GM12878 (cell line): ENCODE measurements around the gene ZNF444. TPM values are rescaled to one million over a fixed set of nuclear protein-coding genes. Genes with fewer than 3 reads are reported as not detected.

Experiments
- ATAC-seq: fragments of 200-7000 bp; cut with Tn5 transposase; 3 replicates; pipeline ENCODE4 v1.9.1; 2020; ENCODE audit warnings: mild to moderate bottlenecking, moderate library complexity
- BruUV-seq: library from RNA; stranded (reverse); fragments of 400-500 nt; replicated peaks from 2 replicates; lab custom pipeline; 2021; lab: Mats Ljungman, UMichigan
- CTCF ChIA-PET: fragments of 300-600 bp; sonication (Branson Sonifier 250); formaldehyde crosslinking; extraction: SDS; loops from one replicate; lab custom pipeline; 2021; ENCODE audit warnings: inconsistent platforms; lab: Yijun Ruan, JAX
- POLR2A ChIA-PET: fragments of 350-600 bp; formaldehyde crosslinking; extraction: SDS; loops from one replicate; lab custom pipeline; 2021; ENCODE audit warnings: inconsistent platforms; lab: Charles Lee
- RAD21 ChIA-PET: fragments of 300-600 bp; sonication (Branson Sonifier 250); formaldehyde crosslinking; loops from one replicate; lab custom pipeline; 2023; ENCODE audit warnings: antibody characterized with exemption; ENCODE audit not compliant: unreplicated experiment; lab: Charles Lee
- SMC1A ChIA-PET: fragments of 300-600 bp; sonication (Branson Sonifier 250); formaldehyde crosslinking; loops from one replicate; lab custom pipeline; 2023; ENCODE audit not compliant: unreplicated experiment, uncharacterized antibody; lab: Charles Lee
- DNase-seq: peaks from one replicate; pipeline ENCODE4 v3.0.0-alpha.2; 2011; ENCODE audit warnings: low read depth, low spot score
- FAIRE-seq: peaks from 3 replicates; lab custom pipeline; 2011; peaks lifted over from hg19 to GRCh38; lab: Jason Lieb, UNC
- H2AFZ ChIP-seq: 2 replicates; pipeline ENCODE4 v1.6.0; 2011; ENCODE audit warnings: low read depth, low read length, control low read depth; ENCODE audit not compliant: control insufficient read depth
- H3K27ac ChIP-seq: 2 replicates; pipeline ENCODE4 v1.5.1; 2011; ENCODE audit warnings: control low read depth; ENCODE audit not compliant: control insufficient read depth, insufficient read depth
- H3K27me3 ChIP-seq, 2 experiments: replicated peaks in 1 of 2; 2 replicates each; pipeline versions ENCODE4 v1.6.0 to v1.6.1; 2011; ENCODE audit warnings: low read length in 1 of 2; ENCODE audit not compliant: control insufficient read depth in 2 of 2, insufficient read depth in 2 of 2
- H3K36me3 ChIP-seq, 2 experiments: 2 replicates each; pipeline ENCODE4 v1.5.1; 2011; ENCODE audit warnings: low read length in 1 of 2; ENCODE audit not compliant: control insufficient read depth in 2 of 2, insufficient read depth in 2 of 2
- H3K4me1 ChIP-seq: 2 replicates; pipeline ENCODE4 v1.6.1; 2011; ENCODE audit warnings: mild to moderate bottlenecking, low read length, moderate library complexity, mixed read lengths; ENCODE audit not compliant: control insufficient read depth, insufficient read depth
- H3K4me2 ChIP-seq: 2 replicates; pipeline ENCODE4 v1.6.0; 2011; ENCODE audit warnings: control low read depth; ENCODE audit not compliant: control insufficient read depth, insufficient read depth
- H3K4me3 ChIP-seq: fragments of 200-600 bp; sonication (generic); 2 replicates; pipeline ENCODE4 v1.5.1; 2016
- H3K79me2 ChIP-seq: 2 replicates; pipeline ENCODE4 v1.6.0; 2011; ENCODE audit warnings: low read length; ENCODE audit not compliant: control insufficient read depth, insufficient read depth
- H3K9ac ChIP-seq: 2 replicates; pipeline ENCODE4 v1.8.0; 2011; ENCODE audit warnings: low read length, control low read depth, mixed read lengths; ENCODE audit not compliant: control insufficient read depth, insufficient read depth
- H3K9me3 ChIP-seq: replicated peaks from 3 replicates; pipeline ENCODE4 v1.5.1; 2011; ENCODE audit warnings: mild to moderate bottlenecking, low read length; ENCODE audit not compliant: control insufficient read depth, insufficient read depth
- H4K20me1 ChIP-seq: 2 replicates; pipeline ENCODE4 v1.6.0; 2011; ENCODE audit not compliant: control insufficient read depth, insufficient read depth
- BACH1 ChIP-seq: fragments of 450-650 bp; IDR thresholded peaks from 2 replicates; pipeline ENCODE4 v1.6.1; 2017; ENCODE audit warnings: mild to moderate bottlenecking, borderline replicate concordance
- E2F4 ChIP-seq: IDR thresholded peaks from 2 replicates; pipeline ENCODE4 v1.6.1; 2012; ENCODE audit warnings: low read depth, low read length, improper control_type of control experiment
- GABPA ChIP-seq: IDR thresholded peaks from 2 replicates; pipeline ENCODE4 v1.6.1; 2014; ENCODE audit warnings: antibody characterized with exemption, low read depth, mild to moderate bottlenecking, inconsistent platforms
- IRF3 ChIP-seq: fragments of 450-650 bp; IDR thresholded peaks from 2 replicates; pipeline ENCODE4 v1.6.1; 2014; ENCODE audit warnings: mild to moderate bottlenecking
- JUND ChIP-seq: IDR thresholded peaks from 2 replicates; pipeline ENCODE4 v1.6.1; 2012; ENCODE audit warnings: low read depth, mild to moderate bottlenecking, low read length, improper control_type of control experiment, moderate library complexity
- LARP7 ChIP-seq: fragments of 450-650 bp; IDR thresholded peaks from 2 replicates; pipeline ENCODE4 v1.6.1; 2017; ENCODE audit warnings: mild to moderate bottlenecking
- PAX8 ChIP-seq: fragments of 450-650 bp; IDR thresholded peaks from 2 replicates; pipeline ENCODE4 v1.6.1; 2017; ENCODE audit warnings: mild to moderate bottlenecking, moderate library complexity
- SMC3 ChIP-seq: IDR thresholded peaks from 2 replicates; pipeline ENCODE4 v1.6.1; 2011; ENCODE audit warnings: low read length, improper control_type of control experiment, borderline replicate concordance
- TAF1 ChIP-seq: IDR thresholded peaks from 2 replicates; pipeline ENCODE4 v1.6.1; 2011; ENCODE audit warnings: mild to moderate bottlenecking, low read depth, low read length, borderline replicate concordance
- ZBTB4 ChIP-seq: fragments of 450-650 bp; formaldehyde crosslinking; IDR thresholded peaks from 2 replicates; pipeline ENCODE4 v1.4.0; 2022; ENCODE audit warnings: mild to moderate bottlenecking, moderate library complexity
- ZZZ3 ChIP-seq: IDR thresholded peaks from 2 replicates; pipeline ENCODE4 v1.6.1; 2011; ENCODE audit warnings: low read depth; ENCODE audit not compliant: control insufficient read depth, insufficient read length
- WGBS: methylation state at CpG from one replicate; pipeline ENCODE4 v1.1.6; 2016; ENCODE audit warnings: low lambda C conversion rate; ENCODE audit not compliant: insufficient replicate concordance, insufficient coverage; ENCODE audit errors: missing lambda C conversion rate; 5-methylcytosine and 5-hydroxymethylcytosine counted together
- in situ Hi-C: fragments of 300-500 bp; cut with MboI; formaldehyde crosslinking; loops from 9 replicates; pipeline ENCODE4 v1.14.3; 2018; ENCODE audit warnings: mixed read lengths
- intact Hi-C: fragments of 100-400 bp; cut with micrococcal nuclease; formaldehyde crosslinking; loops from one replicate; pipeline ENCODE4 v1.14.2; 2022; ENCODE audit not compliant: unreplicated experiment
- polyA plus RNA-seq, 11 experiments: library from polyadenylated mRNA; depleted of rRNA in 4 of 11; unstranded in 6 of 11; stranded (reverse) in 5 of 11; fragments of >200 nt; fragmentation: Nextera tagmentation in 4 of 11; fragmentation: Illumina TruSeq in 1 of 11; extraction: Ambion mirVana in 4 of 11; extraction: Trizol in 1 of 11; gene quantifications; 1 replicate in 1 of 11; 2 replicates in 10 of 11; pipeline versions ENCODE4 v1.2.1 to v1.2.3, GENCODE V29; 2011 to 2016; ENCODE audit warnings: inconsistent platforms in 2 of 11, missing spikeins in 2 of 11, low read depth in 1 of 11
- total RNA-seq, 4 experiments: library from RNA; depleted of rRNA in 3 of 4; stranded (reverse); fragments of >200 nt in 3 of 4; fragmentation: Illumina TruSeq in 1 of 4; extraction: Trizol in 1 of 4; gene quantifications; 2 replicates each; pipeline versions ENCODE4 v1.2.1 to v1.2.3, GENCODE V29; 2013 to 2021
- TF ChIP-seq, protein P1 (sequence below): IDR thresholded peaks from 2 replicates; pipeline ENCODE4 v1.6.1; 2011; ENCODE audit warnings: mild to moderate bottlenecking, low read depth, low read length, moderate library complexity; ENCODE audit not compliant: insufficient replicate concordance

The ZNF444 gene
- total and polyA plus RNA-seq, 10 of the 15 experiments (the other 5 are each of a cell fraction or from before 2014, with no cell fraction given) = 0.45 to 28.2 (median 11.6) TPM

DNA sequence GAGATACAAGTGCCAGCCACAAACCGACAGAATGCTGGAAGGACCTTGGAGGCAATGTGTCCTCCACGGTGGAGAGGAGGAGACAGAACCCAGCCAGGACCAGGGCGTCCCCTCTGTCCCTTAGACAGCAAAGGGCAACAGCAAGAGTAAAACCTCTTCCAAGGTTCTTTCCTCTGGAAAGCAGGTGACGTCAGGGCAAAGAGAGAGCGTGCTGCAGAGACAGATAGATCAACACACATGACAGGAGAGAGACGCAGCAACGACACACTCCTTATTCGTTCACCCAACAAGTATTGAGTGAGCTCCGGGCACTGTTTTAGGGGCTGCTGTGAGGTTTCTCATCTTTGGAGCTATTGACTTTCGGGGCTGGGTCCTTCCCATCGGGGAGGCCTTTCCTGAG lies 33.5 kb downstream of the ZNF444 start:
- ChIA-PET SMC1A (interaction anchor here (0.5 kb wide), 1 partner anchor 115 kb away, joined by 3 read pairs; no protein-coding TSS in a partner anchor), POLR2A (no interaction called here), RAD21 (interaction anchor here (1.1 kb wide), 1 partner anchor 94 kb away, joined by 3 read pairs; no protein-coding TSS in a partner anchor), CTCF (interaction anchor here (1.1 to 4.4 kb wide), 5 partner anchors 94 to 159 kb away, joined by 3 to 53 read pairs (median 7); no protein-coding TSS in a partner anchor)
- Histone ChIP-seq H3K9me3 (no peaks in the 10 kb centered on the region), H4K20me1 (no peaks in the 10 kb centered on the region), H3K36me3 (no peaks in the 10 kb centered on the region), H3K4me1 (no peaks in the 10 kb centered on the region), H3K27me3 (no peaks in the 10 kb centered on the region; a peak in 1 of 4 replicates), H2AFZ (no peak overlapping the region), H3K4me3 (no peak overlapping the region), H3K4me2 (no peak overlapping the region), H3K79me2 (no peaks in the 10 kb centered on the region), H3K9ac (no peak overlapping the region), H3K27ac (no peak overlapping the region)
- in situ Hi-C loops = no loop called here
- WGBS = 36% methylated on average over 11 of the region's 11 CpGs
- no peak for DNase-seq
- intact Hi-C loops = loop anchor here (5.0 kb wide), 1 partner anchor 158 kb away; no protein-coding TSS in a partner anchor
- no peak for FAIRE-seq
- BruUV-seq = no TSS peak
- no peak for ATAC-seq
- no peak for TF ChIP-seq BACH1
- no peak for TF ChIP-seq PAX8
- no peak for TF ChIP-seq TAF1
- no peak for TF ChIP-seq JUND
- TF ChIP-seq GABPA = no peak
- TF ChIP-seq IRF3 = no peak
- TF ChIP-seq, protein P1, sequence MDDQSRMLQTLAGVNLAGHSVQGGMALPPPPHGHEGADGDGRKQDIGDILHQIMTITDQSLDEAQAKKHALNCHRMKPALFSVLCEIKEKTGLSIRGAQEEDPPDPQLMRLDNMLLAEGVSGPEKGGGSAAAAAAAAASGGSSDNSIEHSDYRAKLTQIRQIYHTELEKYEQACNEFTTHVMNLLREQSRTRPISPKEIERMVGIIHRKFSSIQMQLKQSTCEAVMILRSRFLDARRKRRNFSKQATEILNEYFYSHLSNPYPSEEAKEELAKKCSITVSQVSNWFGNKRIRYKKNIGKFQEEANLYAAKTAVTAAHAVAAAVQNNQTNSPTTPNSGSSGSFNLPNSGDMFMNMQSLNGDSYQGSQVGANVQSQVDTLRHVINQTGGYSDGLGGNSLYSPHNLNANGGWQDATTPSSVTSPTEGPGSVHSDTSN = no peak
- TF ChIP-seq E2F4 = no peak
- TF ChIP-seq SMC3 = no peak
- TF ChIP-seq LARP7 = no peak
- TF ChIP-seq ZZZ3 = no peak
- no peak for TF ChIP-seq ZBTB4 (CRISPR knock-in tag)
